Measurements from ENCODE around the gene USP33.
"Not testable (repeated sequence)": the region's sequence is repeated elsewhere in the genome, so short reads cannot be mapped to it uniquely, and the experiment has no call there.

Gene USP33

GRCh38 chr1:77732090-77732489 lies 27.6 kb downstream of the USP33 start:
- DNase-seq, result no peak

DNA sequence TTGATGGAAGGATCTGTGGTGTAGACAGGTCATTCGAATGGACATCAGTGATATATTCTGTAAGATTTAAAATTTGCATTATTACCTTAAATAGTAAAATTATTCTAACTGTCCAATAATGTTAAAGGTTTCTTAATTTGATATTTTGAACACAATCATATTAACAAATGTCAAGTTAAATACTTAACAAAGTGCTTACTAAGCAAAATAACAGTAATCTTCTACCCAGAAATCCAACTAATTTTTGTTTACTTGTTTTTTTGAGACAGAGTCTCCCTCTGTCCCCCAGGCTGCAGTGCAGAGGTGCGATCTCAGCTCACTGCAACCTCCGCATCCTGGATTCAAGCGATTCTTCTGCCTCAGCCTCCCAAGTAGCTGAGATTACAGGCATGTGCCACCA lies 33.9 kb downstream of the USP33 start:
- no peak for DNase-seq

GRCh38 chr1:77718181-77718580 lies 41.5 kb downstream of the USP33 start:
- no peak for DNase-seq

DNA sequence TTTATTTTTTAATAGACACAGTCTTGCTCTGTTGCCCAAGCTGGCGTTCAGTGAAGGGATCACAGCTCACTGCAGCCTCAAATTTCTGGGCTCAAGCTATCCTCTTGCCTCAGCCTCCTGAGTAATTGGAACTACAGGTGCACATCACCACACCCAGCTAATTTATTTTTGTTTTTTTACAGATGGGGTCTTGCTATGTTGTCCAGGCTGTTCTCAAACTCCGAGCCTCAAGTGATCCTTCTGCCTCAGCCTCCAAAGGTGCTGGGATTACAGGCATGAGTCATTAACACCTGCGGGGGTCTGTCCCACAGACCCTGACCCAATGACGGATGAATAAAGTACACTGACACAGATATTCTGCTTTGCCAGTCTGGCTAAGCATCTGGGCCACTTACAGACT lies 43.6 kb downstream of the USP33 start:
- DNase-seq, result no peak

DNA sequence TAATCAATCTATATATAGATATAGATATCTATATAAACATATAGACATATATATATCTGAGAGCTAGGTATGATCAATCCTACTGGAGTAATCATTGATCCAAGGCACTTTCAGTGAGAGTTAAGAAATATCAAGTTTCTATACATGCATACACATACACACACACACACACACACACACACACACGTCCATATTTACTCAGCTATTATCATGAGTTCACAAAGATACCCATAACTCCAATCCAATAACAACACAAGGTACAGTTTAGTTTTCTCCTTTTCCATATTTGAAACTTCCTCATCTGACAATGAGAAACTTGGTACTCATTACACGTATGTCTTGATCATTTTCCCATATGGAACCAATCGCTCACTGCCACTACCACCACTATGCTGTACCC lies 49.9 kb downstream of the USP33 start:
- no peak for DNase-seq

DNA sequence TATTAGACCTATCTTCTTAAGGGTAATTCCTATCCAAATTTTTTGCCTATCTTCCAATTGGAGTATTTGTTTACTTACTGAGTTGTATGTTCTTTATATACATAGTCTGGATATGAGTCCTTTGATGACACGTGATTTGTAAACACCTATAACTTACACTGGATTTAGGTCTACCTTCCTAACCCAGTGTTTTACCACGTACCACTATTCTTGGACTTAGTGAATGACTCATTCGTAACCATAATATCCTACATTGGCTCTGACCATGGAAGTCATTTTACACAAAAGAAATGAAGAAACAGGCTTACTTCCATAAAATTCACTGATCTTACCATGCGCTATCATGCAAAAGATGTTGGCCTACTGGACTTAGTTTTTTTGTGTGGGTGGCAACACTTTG lies 53.3 kb downstream of the USP33 start:
- no peak for DNase-seq

DNA sequence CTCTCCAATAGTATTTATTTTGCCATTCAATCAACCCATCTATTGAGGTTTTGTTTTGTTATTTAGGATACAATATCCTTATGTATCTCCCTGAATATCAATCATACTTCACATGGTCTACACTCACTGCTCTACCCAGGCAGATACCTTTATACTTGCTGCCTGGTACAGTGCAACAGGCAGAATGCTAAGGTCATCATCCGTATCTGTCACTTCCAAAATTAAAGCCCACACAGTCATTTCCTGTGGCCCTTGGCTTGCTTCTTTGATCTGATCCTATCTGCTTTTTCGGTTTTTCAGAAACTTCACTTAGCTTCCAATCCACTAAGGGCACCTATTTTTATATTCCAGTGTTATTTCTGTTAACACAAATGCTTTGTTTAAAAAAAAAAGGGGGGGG lies 54.9 kb downstream of the USP33 start:
- DNase-seq, result no peak

DNA sequence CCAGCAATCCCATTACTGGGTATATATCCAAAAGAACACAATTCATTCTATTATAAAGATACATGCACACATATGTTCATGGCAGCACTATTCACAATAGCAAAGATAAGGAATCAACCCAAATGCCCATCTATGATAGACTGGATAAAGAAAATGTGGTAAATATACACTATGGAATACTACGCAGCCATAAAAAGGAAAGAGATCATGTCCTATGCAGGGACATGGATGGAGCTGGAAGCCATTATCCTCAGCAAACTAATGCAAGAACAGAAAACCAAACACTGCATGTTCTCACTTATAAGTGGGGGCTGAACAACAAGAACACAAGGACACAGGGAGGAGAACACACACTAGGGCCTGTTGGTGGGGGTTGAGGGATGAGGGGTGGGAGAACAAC lies 60.0 kb downstream of the USP33 start:
- DNase-seq, result not testable (repeated sequence)

GRCh38 chr1:77697441-77697840 lies 62.2 kb downstream of the USP33 start:
- no peak for DNase-seq

GRCh38 chr1:77688939-77689338 lies 70.7 kb downstream of the USP33 start:
- DNase-seq, result no peak

DNA sequence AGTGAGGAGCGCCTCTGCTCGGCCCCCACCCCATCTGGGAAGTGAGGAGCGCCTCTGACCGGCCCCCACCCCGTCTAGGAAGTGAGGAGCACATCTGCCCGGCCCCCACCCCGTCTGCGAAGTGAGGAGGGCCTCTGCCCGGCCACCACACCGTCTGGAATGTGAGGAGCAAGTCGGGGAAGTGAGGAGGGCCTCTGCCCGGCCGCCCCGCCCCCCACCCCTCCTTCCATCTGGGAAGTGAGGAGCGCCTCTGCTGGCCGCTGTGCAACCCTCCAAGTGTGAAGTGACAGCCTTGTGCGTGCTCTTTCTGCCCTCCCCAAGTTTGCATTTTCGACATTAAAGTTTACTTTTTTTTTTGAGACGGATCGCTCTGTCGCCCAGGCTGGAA lies 72.1 kb downstream of the USP33 start:
- no peak for DNase-seq

GRCh38 chr1:77686796-77687518 lies 72.7 kb downstream of the USP33 start:
- no peak for DNase-seq

- peak; percentile 92 for DNase-seq
Measured at GRCh38 chr1:77683160-77684148, 76.2 kb downstream of the USP33 start.

DNA sequence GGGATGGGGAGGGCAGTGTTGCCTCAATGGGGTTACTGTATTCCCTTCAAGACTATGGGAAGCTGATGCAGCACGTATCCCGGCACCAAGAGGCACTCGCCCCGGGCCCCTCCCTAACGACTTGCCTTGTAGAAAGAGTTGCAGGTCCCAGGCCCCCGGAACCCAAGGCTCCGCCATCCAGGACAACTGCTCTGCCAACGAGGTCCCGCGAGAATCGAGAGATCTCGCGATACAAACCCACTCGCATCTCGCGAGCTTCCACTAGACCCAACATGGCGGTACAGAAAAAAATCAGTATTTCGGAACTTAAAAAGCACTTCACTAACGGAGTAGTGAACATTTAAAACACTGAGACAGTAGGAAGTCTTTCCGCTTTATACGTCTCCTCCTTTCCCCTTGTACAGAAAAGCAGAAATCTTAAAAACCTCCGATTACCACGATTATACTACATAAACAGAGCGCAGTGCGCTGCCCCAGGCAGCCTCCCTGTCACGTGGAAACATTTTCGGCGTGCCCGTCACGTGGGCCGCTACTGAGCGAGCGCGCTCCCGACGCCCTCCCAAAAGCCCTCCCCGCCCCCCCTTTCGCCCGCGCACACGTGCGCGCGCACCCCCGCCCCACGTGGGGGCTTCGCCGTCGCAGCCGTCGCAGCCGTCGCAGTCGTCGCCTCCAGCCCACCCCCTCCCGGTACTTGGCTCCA lies 77.0 kb downstream of the USP33 start, which contains the start of gene ZZZ3:
Gene ZZZ3 (minus strand): TSS at position 199 of the 700 bp plus-strand sequence. CDS start 49,304 bp downstream, outside the sequence.
- peak; percentile 96 for DNase-seq

DNA sequence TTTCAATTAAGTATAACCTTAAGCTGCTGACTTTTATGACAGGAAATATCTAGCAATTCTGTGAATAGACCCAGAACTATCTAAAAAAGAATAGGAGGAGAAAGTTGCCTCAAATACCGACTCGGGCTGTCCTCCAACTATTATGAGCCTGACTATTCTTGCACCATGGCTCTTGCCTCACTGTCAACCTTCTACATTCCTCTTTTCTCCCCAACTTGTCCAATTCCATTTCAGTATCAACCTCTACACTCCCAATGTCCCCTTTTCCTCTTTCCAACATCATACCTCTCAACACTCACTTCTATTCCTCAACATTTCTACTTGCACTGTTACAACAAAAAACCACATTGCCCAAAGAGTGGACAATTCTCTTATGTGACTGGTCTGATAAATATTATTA lies 79.5 kb downstream of the USP33 start:
- DNase-seq, result no peak

DNA sequence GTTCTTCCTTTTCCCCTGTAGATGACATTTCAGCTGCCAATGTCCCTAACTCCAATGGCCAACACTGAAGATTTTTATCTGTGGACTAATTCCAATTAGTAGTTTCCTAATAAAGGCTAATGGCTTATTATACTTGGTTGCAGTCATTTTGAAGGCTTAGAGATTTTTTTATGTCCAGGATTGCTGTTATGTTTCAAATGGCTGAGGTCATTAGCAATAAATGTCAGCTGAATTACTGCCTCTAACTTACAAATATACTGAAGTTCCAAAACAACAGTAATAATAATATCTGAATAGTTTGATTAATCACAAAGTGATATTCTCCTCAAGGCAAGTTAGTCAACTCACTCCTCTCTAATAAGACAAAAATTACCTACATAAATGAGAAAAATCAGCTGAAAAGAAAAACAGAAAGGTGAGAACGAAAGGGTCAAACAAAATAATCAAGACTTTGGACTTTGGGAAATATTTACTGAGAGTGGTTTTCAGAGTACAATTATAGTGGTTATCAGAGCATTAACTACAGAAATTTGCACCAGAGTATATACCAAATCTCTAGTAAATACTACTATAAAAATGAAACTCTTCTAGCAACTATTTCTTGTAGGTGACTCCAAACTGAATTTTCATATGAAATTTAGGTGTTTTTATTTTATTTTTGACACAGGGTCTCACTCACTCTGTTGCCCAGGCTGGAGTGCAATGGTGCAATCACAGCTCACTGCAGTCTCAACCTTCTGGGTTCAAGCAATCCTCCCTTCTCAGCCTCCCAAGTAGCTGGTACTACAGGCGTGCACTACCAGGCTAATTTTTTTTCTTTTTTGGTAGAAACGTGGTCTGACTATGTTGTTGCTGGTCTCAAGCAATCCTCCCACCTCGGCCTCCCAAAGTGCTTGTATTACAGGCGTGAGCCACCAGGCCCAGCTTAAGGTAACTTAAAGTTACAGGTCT lies 80.7 kb downstream of the USP33 start:
- no peak for DNase-seq

DNA sequence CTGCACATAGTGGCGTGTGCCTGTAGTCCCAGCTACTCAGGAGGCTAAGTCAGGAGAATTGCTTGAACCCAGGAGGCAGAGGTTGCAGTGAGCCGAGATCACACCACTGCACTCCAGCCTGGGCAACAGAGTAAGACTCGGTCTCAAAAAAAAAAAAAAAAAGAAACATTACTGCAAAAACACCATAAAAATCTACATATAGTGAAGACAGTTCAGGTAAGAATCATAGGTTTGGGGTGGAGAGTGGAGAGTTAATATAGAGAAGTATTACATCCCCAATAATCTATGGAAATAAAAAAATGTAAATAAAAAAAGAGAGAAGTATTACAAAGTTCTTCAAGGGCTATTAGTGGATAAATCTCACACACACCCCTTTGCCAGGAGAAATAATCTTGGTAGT lies 84.8 kb downstream of the USP33 start:
- DNase-seq, result not testable (repeated sequence)

- no peak for DNase-seq
Measured at GRCh38 chr1:77673716-77674355, 85.8 kb downstream of the USP33 start.

DNA sequence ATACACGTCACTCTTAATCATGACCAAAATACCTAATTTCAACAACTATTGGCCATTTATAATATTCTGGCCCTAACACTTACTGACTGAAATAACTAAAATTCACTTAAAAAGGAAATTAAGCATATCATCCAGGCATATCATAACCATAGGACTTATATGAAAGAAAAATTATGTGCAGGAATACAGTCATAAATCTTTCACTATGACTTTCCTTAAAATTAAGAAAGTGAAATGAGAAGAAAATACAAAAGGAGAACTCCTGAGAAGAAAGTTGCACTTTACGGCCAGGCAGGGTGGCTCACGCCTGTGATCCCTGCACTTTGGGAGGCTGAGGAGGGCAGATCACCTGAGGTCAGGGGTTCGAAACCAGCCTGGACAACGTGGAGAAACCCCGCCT lies 86.6 kb downstream of the USP33 start:
- no peak for DNase-seq

- DNase-seq, result no peak
Measured at GRCh38 chr1:77672374-77672773, 87.3 kb downstream of the USP33 start.

- DNase-seq, result no peak
Measured at GRCh38 chr1:77671836-77672235, 87.8 kb downstream of the USP33 start.

GRCh38 chr1:77670330-77670729 lies 89.3 kb downstream of the USP33 start:
- DNase-seq, result no peak
